Ramos (cell line): ENCODE results near the gene ZNF774.

Experiments
- in situ Hi-C: fragments of 300-500 bp; cut with MboI; formaldehyde crosslinking; loops from one replicate; pipeline ENCODE4 v1.14.3; 2022; ENCODE audit warnings: low sequenced_read_pairs; ENCODE audit not compliant: unreplicated experiment

ZNF774 gene

GRCh38 chr15:90352107-90352893, at the start of gene ZNF774:
ZNF774 (plus strand) TSS chr15:90352284; CDS start chr15:90354661, 2,377 bp downstream.
- in situ Hi-C loops, result no loop called here

DNA sequence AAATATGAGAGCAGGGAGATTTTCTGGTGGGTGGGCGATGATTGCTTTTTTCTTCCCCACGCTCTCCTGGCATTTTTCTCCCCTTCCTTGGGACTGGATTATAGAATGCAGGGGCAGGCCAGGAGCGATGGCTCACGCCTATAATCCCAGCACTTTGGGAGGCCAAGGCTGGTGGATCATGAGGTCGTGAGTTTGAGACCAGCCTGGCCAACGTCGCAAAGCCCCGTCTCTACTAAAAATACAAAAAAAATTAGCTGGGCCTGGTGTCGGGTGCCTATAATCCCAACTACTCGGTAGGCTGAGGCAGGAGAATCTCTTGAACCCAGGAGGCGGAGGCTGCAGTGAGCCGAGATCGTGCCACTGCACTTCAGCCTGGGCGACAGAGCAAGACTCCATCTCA, 46.7 kb upstream of the ZNF774 start:
- in situ Hi-C loops, result loop anchor here (25.0 kb wide), 1 partner anchor 957 kb away; no protein-coding TSS in a partner anchor

- in situ Hi-C loops, result loop anchor here (25.0 kb wide), 1 partner anchor 956 kb away; no protein-coding TSS in a partner anchor
Observed at GRCh38 chr15:90305932-90306331, 46.2 kb upstream of the ZNF774 start.

DNA sequence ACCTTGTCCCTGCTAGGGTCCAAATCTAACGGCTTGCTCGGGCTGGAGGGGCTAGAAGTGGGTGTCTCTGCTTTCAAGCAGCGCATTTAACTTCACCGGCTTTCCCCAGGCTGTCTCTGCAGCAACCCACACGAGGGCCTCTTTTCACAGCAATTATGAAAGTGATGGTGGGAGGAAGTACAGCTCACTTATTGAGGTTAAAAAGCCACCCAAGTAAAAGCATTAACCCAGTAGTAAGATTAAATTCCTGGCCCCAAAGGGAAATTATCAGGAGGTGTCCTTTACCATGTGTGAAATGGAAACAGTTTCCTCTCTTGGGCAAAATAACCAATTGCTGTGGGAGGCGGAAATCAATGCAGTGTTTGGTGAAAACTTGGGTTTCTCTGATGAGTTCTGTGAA, 45.5 kb upstream of the ZNF774 start:
- in situ Hi-C loops, result loop anchor here (25.0 kb wide), 1 partner anchor 956 kb away; no protein-coding TSS in a partner anchor

GRCh38 chr15:90307661-90308060, 44.4 kb upstream of the ZNF774 start:
- in situ Hi-C loops, result loop anchor here (25.0 kb wide), 1 partner anchor 955 kb away; no protein-coding TSS in a partner anchor

DNA sequence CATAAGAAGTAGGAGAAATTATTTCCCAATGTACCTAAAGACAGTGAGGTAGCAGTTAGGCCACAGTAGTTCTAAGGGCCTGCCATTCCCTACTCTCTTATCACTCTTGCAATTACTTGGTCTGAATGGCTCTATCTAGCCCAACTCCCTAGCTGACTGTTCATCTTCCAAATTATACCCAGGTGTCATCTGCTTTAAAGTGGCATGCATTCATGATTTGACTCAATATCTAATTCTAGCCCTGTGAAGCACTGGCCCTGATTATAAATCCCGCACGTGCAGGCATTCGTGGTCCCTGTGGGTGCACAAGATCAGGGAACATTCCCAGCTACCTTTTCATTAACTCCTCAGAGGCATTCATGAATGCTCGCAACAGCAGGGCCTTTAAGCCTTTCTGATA, 43.1 kb upstream of the ZNF774 start:
- in situ Hi-C loops, result loop anchor here (25.0 kb wide), 1 partner anchor 953 kb away; no protein-coding TSS in a partner anchor

DNA sequence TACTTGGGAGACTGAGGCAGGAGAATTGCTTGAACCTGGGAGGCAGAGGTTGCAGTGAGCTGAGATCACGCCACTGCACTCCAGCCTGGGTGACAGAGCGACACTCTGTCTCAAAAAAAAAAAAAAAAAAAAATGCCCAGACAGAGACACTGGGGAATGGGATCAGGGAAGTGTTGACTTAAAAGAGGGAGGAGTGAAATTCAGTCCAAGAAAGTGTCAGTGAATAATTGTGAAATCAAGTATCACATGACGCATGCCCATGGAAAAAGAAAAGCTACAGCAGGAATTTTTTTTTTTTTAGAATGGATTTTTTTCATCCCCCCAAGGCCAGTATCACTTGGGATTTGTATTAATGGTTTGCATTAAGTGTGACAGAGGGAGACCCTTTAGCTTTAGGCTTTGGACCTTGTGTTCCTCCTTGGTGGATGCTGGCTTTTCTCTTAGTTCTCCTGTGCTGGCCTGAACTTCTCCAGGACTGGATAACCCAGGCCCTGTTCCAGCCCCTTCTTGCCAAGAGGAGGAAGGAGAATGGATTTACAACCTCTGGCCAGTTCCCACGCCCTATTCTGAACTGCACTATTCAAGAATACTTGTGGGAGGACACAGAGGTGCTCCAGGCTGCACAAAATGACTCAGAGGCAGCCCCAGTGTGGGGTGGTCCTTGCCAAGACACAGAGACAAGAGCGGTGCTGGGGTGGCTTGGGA, 36.7 kb upstream of the ZNF774 start:
- in situ Hi-C loops, result loop anchor here (10.0 to 25.0 kb wide), 2 partner anchors 569 to 947 kb away; partner anchors contain the start of gene FES

- in situ Hi-C loops, result loop anchor here (10.0 to 25.0 kb wide), 2 partner anchors 569 to 946 kb away; partner anchors contain the start of gene FES
Observed at GRCh38 chr15:90316139-90316538, 35.9 kb upstream of the ZNF774 start.

DNA sequence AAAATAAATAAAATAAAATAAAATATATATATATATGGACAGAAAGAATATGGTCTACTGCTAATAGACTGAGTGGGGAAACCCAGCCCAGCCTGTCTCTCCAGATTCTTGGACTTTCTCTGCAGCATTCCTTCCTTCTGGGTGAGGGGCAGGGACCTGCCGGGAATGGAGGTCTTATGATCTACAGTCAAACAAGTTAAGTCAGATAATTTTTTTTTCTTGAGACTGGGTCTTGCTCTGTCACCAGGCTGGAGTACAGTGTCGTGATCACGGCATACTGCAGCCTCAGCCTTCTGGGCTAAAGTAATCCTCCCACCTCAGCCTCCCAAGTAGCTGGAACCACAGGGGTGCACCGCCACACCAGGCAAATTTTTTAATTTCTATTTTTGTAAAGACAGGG, 33.5 kb upstream of the ZNF774 start:
- in situ Hi-C loops, result loop anchor here (10.0 to 25.0 kb wide), 2 partner anchors 566 to 944 kb away; partner anchors contain the start of gene FES

DNA sequence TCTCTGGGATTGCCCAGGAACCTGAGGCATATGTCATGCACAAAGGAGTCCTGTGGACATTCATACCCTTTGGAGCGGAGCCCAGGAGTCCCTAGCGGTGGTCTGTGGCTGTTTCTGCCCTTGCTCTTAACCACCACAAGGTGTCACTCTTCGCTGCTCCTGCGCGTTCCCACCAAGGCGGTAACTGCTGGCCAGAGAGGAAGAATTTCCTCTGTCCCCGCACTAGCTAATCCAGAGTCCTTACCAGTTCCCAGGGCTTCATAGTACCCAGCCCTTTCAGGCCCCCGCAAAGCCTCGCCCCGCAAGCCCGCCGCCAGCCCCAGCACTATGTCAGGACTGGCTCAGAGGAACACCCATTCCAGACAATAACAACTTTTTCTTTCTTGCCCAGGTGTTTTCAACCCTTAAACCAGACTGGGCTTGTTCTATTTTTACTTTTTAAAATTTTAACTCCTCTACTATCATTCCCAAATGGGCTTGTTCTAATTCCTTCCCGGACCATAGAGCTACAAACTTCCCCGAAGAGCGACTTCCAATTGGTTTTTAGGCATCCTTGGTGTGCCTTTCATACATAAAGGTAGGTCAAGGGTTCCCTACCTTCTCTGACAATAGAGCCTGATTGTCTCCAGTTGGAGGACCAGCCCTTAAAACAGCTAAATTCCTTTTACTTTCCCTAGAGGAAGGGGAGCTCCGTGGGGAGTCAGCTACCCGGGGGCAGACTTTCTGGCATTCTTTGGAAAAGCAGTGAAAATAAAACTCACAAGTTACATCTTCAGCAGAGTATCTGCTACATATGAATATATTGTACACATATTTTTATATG, 31.8 kb upstream of the ZNF774 start:
- in situ Hi-C loops, result loop anchor here (25.0 kb wide), 1 partner anchor 942 kb away; no protein-coding TSS in a partner anchor

DNA sequence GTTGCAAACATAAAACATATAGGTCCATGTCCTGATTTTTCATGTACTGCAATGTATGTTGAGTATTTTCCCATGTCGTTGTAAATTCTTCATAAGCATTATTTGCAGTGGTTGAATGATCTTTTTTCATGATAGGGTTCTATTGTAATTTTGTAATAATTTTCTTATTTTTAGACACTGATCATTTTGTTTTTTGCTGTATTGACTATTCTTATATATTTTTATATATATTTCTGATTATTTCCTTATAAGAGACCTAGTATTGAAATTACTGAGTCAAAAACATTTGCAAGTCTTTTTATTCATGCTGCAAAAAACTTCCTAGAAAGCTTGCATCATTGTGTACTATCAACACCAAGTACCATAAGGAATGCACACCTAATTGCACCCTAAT, 31.2 kb upstream of the ZNF774 start:
- in situ Hi-C loops, result loop anchor here (25.0 kb wide), 1 partner anchor 941 kb away; no protein-coding TSS in a partner anchor

GRCh38 chr15:90322538-90322937, 29.5 kb upstream of the ZNF774 start:
- in situ Hi-C loops, result loop anchor here (25.0 kb wide), 1 partner anchor 940 kb away; no protein-coding TSS in a partner anchor

GRCh38 chr15:90325726-90326125, 26.4 kb upstream of the ZNF774 start:
- in situ Hi-C loops, result no loop called here

DNA sequence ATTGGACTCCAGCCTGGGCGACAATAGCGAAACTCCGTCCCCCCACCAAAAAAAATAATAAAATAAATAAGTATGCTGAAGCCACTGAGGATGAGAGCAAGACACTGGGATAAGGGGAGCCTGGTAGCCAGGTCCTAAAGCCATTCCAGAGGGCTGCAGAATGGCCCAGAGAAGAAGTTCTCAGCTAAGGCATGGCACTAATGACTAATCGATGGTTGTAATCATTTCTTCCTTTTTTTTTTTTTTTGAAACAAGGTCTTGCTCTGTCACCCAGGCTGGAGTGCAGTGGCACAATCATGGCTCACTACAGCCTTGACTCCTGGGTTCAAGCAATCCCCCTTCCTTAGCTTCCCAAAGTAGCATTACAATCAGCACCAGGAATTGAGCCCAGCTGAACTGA, 25.6 kb upstream of the ZNF774 start:
- in situ Hi-C loops, result no loop called here

- in situ Hi-C loops, result no loop called here
Observed at GRCh38 chr15:90327311-90327710, 24.8 kb upstream of the ZNF774 start.

- in situ Hi-C loops, result no loop called here
Observed at GRCh38 chr15:90334304-90334731, 17.8 kb upstream of the ZNF774 start.

- in situ Hi-C loops, result no loop called here
Observed at GRCh38 chr15:90336705-90337141, 15.4 kb upstream of the ZNF774 start.

DNA sequence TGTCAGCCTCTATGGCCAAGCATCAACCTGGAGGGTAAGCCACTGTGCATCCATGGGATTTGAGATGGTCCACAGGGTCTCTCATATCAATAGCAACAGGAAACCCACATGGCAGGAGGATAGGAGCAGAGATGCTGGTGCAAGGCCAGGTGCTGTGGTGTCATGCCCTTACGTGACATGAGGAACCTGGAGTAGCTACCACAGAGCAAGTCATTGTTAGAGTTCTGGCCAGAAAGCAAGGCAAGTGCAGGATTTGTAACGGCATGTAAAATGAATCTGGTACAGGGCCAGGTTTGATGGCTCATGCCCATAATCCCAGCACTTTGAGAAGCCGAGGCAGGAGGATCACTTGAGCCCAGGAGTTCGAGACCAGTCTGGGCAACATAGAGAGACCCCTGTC, 14.8 kb upstream of the ZNF774 start:
- in situ Hi-C loops, result no loop called here

DNA sequence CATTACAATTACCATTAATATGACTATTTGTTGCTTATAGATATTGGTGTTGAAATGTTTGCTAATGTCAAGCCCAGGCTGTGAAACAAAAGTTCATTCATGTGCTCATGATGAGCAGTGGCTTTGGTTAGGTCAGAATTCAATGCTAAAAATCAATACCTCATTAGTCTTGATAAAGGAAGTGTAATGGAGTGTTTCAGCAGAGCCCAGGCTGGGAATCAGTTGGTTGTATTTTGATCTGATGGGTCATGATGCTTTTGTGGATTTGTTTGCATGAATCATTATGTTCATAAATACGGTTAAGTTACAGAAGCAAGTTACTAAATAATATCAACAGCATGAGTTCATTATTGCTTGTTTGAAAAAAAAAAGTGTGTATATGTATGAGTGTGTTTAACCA, 13.6 kb upstream of the ZNF774 start:
- in situ Hi-C loops, result no loop called here

DNA sequence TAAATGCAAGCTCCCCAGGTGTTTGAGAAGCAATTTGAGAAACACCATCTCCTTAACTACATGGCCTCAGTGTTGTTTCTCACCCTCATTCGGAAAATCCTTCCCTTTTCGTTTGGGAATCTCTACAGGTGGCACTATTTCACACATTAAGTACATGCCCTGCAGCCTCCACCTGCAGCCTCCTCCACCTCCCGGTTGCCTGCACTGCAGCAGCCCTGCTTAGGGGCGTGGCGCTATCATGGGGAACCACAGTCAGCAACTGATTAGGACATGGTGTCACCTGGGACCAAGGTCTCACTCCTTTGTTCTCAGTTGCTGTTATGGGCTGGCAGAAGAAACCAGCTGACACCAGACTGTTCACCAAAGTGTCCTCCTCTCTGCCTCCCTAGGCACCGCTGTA, 11.7 kb upstream of the ZNF774 start:
- in situ Hi-C loops, result no loop called here
